ENCODE data around the gene ZBTB5. TPM values are rescaled to one million over a fixed set of nuclear protein-coding genes. Genes with fewer than 3 reads are reported as not detected.
"Not testable (repeated sequence)": the region's sequence is repeated elsewhere in the genome, so short reads cannot be mapped to it uniquely, and the experiment has no call there.

The ZBTB5 gene
- total and polyA plus RNA-seq, 8 donors: 2.8 to 7.5 (median 4.8) TPM

GRCh38 chr9:37471942-37472684, 6.9 kb upstream of the ZBTB5 start:
- no peaks in the 10 kb centered on the region for H3K36me3 ChIP-seq
- no peaks in the 10 kb centered on the region for H3K27me3 ChIP-seq
- peaks cover 0 to 5% (median 0%) of the 10 kb centered on the region in 3 donors for H3K4me1 ChIP-seq
- intact Hi-C loops (cut with DNase I): no loop called here
- H3K27ac ChIP-seq: peak overlapping the region; percentile 15 to 74 (median 52)
- no peaks in the 10 kb centered on the region for H3K9me3 ChIP-seq
- DNase-seq (no peak), ATAC-seq (peak; percentile 53 to 86 (median 78)), FAIRE-seq (no peak)
- H3K4me3 ChIP-seq: peak overlapping the region in 3 of 4 donors; percentile 8 to 44 (median 19)
- no peak for TF ChIP-seq CTCF (IDR thresholded peaks at IDR 0.05)
- WGBS, 2 donors: 15 to 16% methylated on average over 7 of the region's 7 CpGs

GRCh38 chr9:37468620-37469019, 3.4 kb upstream of the ZBTB5 start:
- ATAC-seq (no peak), DNase-seq (no peak), FAIRE-seq (no peak)
- H3K27ac ChIP-seq: no peak overlapping the region
- intact Hi-C loops (cut with DNase I): no loop called here
- TF ChIP-seq CTCF (IDR thresholded peaks at IDR 0.05): no peak
- H3K36me3 ChIP-seq: no peaks in the 10 kb centered on the region
- no peak overlapping the region for H3K4me3 ChIP-seq
- H3K27me3 ChIP-seq: no peaks in the 10 kb centered on the region
- WGBS, 2 donors: 94 to 95% methylated on average over 3 to 6 of the region's 6 CpGs
- no peaks in the 10 kb centered on the region for H3K9me3 ChIP-seq
- H3K4me1 ChIP-seq: peaks cover 6 to 10% (median 7%) of the 10 kb centered on the region in 3 donors

GRCh38 chr9:37467530-37467929, 2.3 kb upstream of the ZBTB5 start:
- FAIRE-seq; H3K27ac ChIP-seq; H3K36me3 ChIP-seq; DNase-seq; H3K4me3 ChIP-seq; H3K27me3 ChIP-seq; ATAC-seq; intact Hi-C loops (cut with DNase I); H3K9me3 ChIP-seq: not testable (repeated sequence)
- peaks cover 14 to 18% (median 17%) of the 10 kb centered on the region in 3 donors for H3K4me1 ChIP-seq
- 95 to 96% methylated on average over 17 of the region's 17 CpGs for WGBS, 2 donors

GRCh38 chr9:37466037-37466709, 923 bp upstream of the ZBTB5 start:
- no peak for TF ChIP-seq CTCF (IDR thresholded peaks at IDR 0.05)
- no peaks in the 10 kb centered on the region for H3K36me3 ChIP-seq
- no peaks in the 10 kb centered on the region for H3K27me3 ChIP-seq
- 0 to 1% methylated on average over 47 of the region's 47 CpGs for WGBS, 2 donors
- intact Hi-C loops (cut with DNase I): no loop called here
- peaks cover 14 to 20% (median 18%) of the 10 kb centered on the region in 3 donors for H3K4me1 ChIP-seq
- peak; percentile 18 to 53 (median 34) for ATAC-seq
- H3K27ac ChIP-seq: peak overlapping the region; percentile 89 to 96 (median 92)
- H3K4me3 ChIP-seq: peak overlapping the region; percentile 41 to 94 (median 52)
- DNase-seq: peak; percentile 73 to 90 (median 80)
- no peaks in the 10 kb centered on the region for H3K9me3 ChIP-seq
- FAIRE-seq: no peak

- DNase-seq (peak; percentile 69 to 88 (median 80)), ATAC-seq (peak; percentile 35 to 58 (median 52)), FAIRE-seq (no peak)
- no peak for TF ChIP-seq CTCF (IDR thresholded peaks at IDR 0.05)
- intact Hi-C loops (cut with DNase I): no loop called here
- H3K9me3 ChIP-seq: no peaks in the 10 kb centered on the region
- H3K36me3 ChIP-seq: no peaks in the 10 kb centered on the region
- H3K27ac ChIP-seq: peak overlapping the region; percentile 89 to 96 (median 92)
- H3K4me1 ChIP-seq: peaks cover 14 to 20% (median 18%) of the 10 kb centered on the region in 3 donors
- H3K27me3 ChIP-seq: no peaks in the 10 kb centered on the region
- 0% methylated on average over 43 to 47 of the region's 47 CpGs for WGBS, 2 donors
- peak overlapping the region; percentile 62 to 94 (median 72) for H3K4me3 ChIP-seq
Measured at GRCh38 chr9:37464426-37465248, 613 bp downstream of the ZBTB5 start.

Measured in pancreas (tissue), 10 donors.